Peyer's patch (tissue), 4 donors: Measurements from ENCODE around the gene ATG5. TPM values are rescaled to one million over a fixed set of nuclear protein-coding genes. Genes with fewer than 3 reads are reported as not detected.

Experiments
- DNase-seq, 3 donors: peaks; one replicate each; pipeline ENCODE4 v3.0.0-alpha.2; 2017 to 2019
- H3K27ac ChIP-seq, 4 donors: fragments of 200-600 bp; sonication (generic); one replicate each; pipeline ENCODE4 v1.5.1; 2016 to 2019
- H3K27me3 ChIP-seq, 2 donors: fragments of 200-600 bp; sonication (generic); one replicate each; pipeline ENCODE4 v1.5.1; 2019
- H3K36me3 ChIP-seq, 3 donors: fragments of 200-600 bp; sonication (generic); one replicate each; pipeline ENCODE4 v1.5.1; 2016 to 2019
- H3K4me1 ChIP-seq, 4 donors: fragments of 200-600 bp; sonication (generic); one replicate each; pipeline ENCODE4 v1.5.1; 2016 to 2019
- H3K4me3 ChIP-seq, 4 donors: fragments of 200-600 bp; sonication (generic); 1 replicate in 3 of 4; 2 replicates in 1 of 4; pipeline ENCODE4 v1.5.1; 2016 to 2019; ENCODE audit warnings: mild to moderate bottlenecking in 1 of 4
- H3K9me3 ChIP-seq, 4 donors: fragments of 200-600 bp; sonication (generic); one replicate each; pipeline ENCODE4 v1.5.1; 2016 to 2019; ENCODE audit warnings: mild to moderate bottlenecking in 1 of 4
- CTCF ChIP-seq, 6 experiments: fragments of 450-650 bp in 4 of 6; fragments of 200-600 bp in 2 of 6; sonication (generic) in 1 of 6; IDR thresholded peaks; one replicate each; pipeline ENCODE4 v1.5.1; 2017 to 2019; ENCODE audit warnings: antibody characterized with exemption in 6 of 6, mild to moderate bottlenecking in 3 of 6, moderate library complexity in 1 of 6
- POLR2A ChIP-seq, 2 donors: fragments of 450-650 bp; IDR thresholded peaks; one replicate each; pipeline ENCODE4 v1.5.1; 2017; ENCODE audit warnings: antibody characterized with exemption in 2 of 2, mild to moderate bottlenecking in 2 of 2, moderate library complexity in 2 of 2
- total RNA-seq, 4 donors: library from RNA; depleted of rRNA; stranded (reverse); fragments of >200 nt; gene quantifications; one replicate each; pipeline ENCODE4 v1.1.0, GENCODE V29; 2016

The ATG5 gene
- total RNA-seq, 4 donors from 2014 or later: 42.7 to 73.4 (median 60.2) TPM

- H3K27ac ChIP-seq: no peak overlapping the region
- no peaks in the 10 kb centered on the region for H3K4me1 ChIP-seq
- no peaks in the 10 kb centered on the region for H3K27me3 ChIP-seq
- H3K9me3 ChIP-seq: no peaks in the 10 kb centered on the region
- DNase-seq: no peak
- no peak for TF ChIP-seq CTCF (IDR thresholded peaks at IDR 0.05)
- no peak for TF ChIP-seq POLR2A (IDR thresholded peaks at IDR 0.05)
- H3K36me3 ChIP-seq: no peaks in the 10 kb centered on the region
- H3K4me3 ChIP-seq: no peak overlapping the region
Observed at GRCh38 chr6:106206905-106207304, 118.7 kb downstream of the ATG5 start.

- H3K9me3 ChIP-seq: no peaks in the 10 kb centered on the region
- H3K27ac ChIP-seq: no peak overlapping the region
- TF ChIP-seq CTCF (IDR thresholded peaks at IDR 0.05) (no peak), POLR2A (IDR thresholded peaks at IDR 0.05) (no peak)
- no peak overlapping the region for H3K4me3 ChIP-seq
- no peaks in the 10 kb centered on the region for H3K27me3 ChIP-seq
- H3K36me3 ChIP-seq: peaks cover 0 to 11% (median 0%) of the 10 kb centered on the region in 3 donors
- DNase-seq: no peak
- H3K4me1 ChIP-seq: no peaks in the 10 kb centered on the region
Observed at GRCh38 chr6:106204961-106205360, 120.6 kb downstream of the ATG5 start.

- H3K4me1 ChIP-seq: no peaks in the 10 kb centered on the region
- peaks cover 0 to 11% (median 0%) of the 10 kb centered on the region in 3 donors for H3K36me3 ChIP-seq
- no peak for DNase-seq
- H3K27ac ChIP-seq: no peak overlapping the region
- H3K27me3 ChIP-seq: no peaks in the 10 kb centered on the region
- TF ChIP-seq POLR2A (IDR thresholded peaks at IDR 0.05): no peak
- no peak for TF ChIP-seq CTCF (IDR thresholded peaks at IDR 0.05)
- H3K9me3 ChIP-seq: no peaks in the 10 kb centered on the region
- H3K4me3 ChIP-seq: no peak overlapping the region
Observed at GRCh38 chr6:106199998-106200397, 125.6 kb downstream of the ATG5 start.

GRCh38 chr6:106199331-106199730 is 126.2 kb downstream of the ATG5 start:
- Histone ChIP-seq H3K36me3 (peaks cover 0 to 11% (median 0%) of the 10 kb centered on the region in 3 donors), H3K9me3 (no peaks in the 10 kb centered on the region)
- DNase-seq: no peak

GRCh38 chr6:106197441-106197840 is 128.1 kb downstream of the ATG5 start:
- H3K4me1 ChIP-seq: no peaks in the 10 kb centered on the region
- H3K9me3 ChIP-seq: no peaks in the 10 kb centered on the region
- H3K4me3 ChIP-seq: no peak overlapping the region
- no peak for TF ChIP-seq CTCF (IDR thresholded peaks at IDR 0.05)
- TF ChIP-seq POLR2A (IDR thresholded peaks at IDR 0.05): no peak
- peak in 2 of 3 donors; percentile 59 to 69 for DNase-seq
- H3K36me3 ChIP-seq: peaks cover 0 to 11% (median 0%) of the 10 kb centered on the region in 3 donors
- H3K27ac ChIP-seq: no peak overlapping the region
- H3K27me3 ChIP-seq: no peaks in the 10 kb centered on the region

More at GRCh38 chr6:106199331-106199730, 126.2 kb downstream of the ATG5 start:
- no peak overlapping the region for H3K4me3 ChIP-seq
- no peaks in the 10 kb centered on the region for H3K27me3 ChIP-seq
- no peak for TF ChIP-seq POLR2A (IDR thresholded peaks at IDR 0.05)
- no peak for TF ChIP-seq CTCF (IDR thresholded peaks at IDR 0.05)
- no peaks in the 10 kb centered on the region for H3K4me1 ChIP-seq
- no peak overlapping the region for H3K27ac ChIP-seq
